Lower leg skin (tissue), 3 donors: ENCODE data around the gene CDON.

ENCODE experiments used
- CTCF ChIP-seq, 3 donors: fragments of 450-650 bp; IDR thresholded peaks; one replicate each; pipeline ENCODE4 v1.5.1; 2016; ENCODE audit warnings: antibody characterized with exemption in 3 of 3, mild to moderate bottlenecking in 3 of 3, moderate library complexity in 2 of 3
- POLR2A ChIP-seq, 2 donors: fragments of 450-650 bp; IDR thresholded peaks; one replicate each; pipeline ENCODE4 v1.6.1; 2016 to 2017; ENCODE audit warnings: antibody characterized with exemption in 2 of 2, mild to moderate bottlenecking in 1 of 2, moderate library complexity in 1 of 2

- TF ChIP-seq CTCF (IDR thresholded peaks at IDR 0.05) (no peak), POLR2A (IDR thresholded peaks at IDR 0.05) (no peak)
Measured at GRCh38 chr11:125939081-125939521, 123.6 kb downstream of the CDON start.
